SK-N-SH (cell line): ENCODE data around the gene KAT8. TPM values are rescaled to one million over a fixed set of nuclear protein-coding genes. Genes with fewer than 3 reads are reported as not detected.

Experiments
- CTCF ChIA-PET: fragments of 300-600, 350-600 bp; formaldehyde crosslinking; extraction: SDS; loops from one replicate; lab custom pipeline; 2021; lab: Yijun Ruan, JAX
- POLR2A ChIA-PET: fragments of 350-600 bp; sonication (Branson Sonifier 250); formaldehyde crosslinking; extraction: SDS; loops from one replicate; lab custom pipeline; 2020; ENCODE audit warnings: antibody characterized with exemption, inconsistent platforms; lab: Yijun Ruan, JAX
- DNase-seq: peaks from one replicate; pipeline ENCODE4 v3.0.0; 2012
- H2AFZ ChIP-seq: fragments of 200-600 bp; sonication (generic); 2 replicates; pipeline ENCODE4 v1.8.1; 2016; ENCODE audit warnings: antibody characterized with exemption, mild to moderate bottlenecking, low read depth
- H3F3A ChIP-seq: fragments of 200-600 bp; sonication (generic); replicated peaks from 2 replicates; pipeline ENCODE3; 2016; ENCODE audit warnings: antibody characterized with exemption, mild to moderate bottlenecking; ENCODE audit not compliant: insufficient read depth
- H3K27ac ChIP-seq, 2 experiments: fragments of 200-500 bp in 1 of 2; fragments of 200-600 bp in 1 of 2; sonication (Bioruptor generic) in 1 of 2; sonication (generic), shearing (Covaris generic) in 1 of 2; 2 replicates each; pipeline versions ENCODE4 v1.5.1 to v1.6.1; 2014 to 2016; ENCODE audit warnings: low read depth in 2 of 2, inconsistent platforms in 1 of 2, low read length in 1 of 2, mild to moderate bottlenecking in 1 of 2, mixed read lengths in 1 of 2
- H3K27me3 ChIP-seq: fragments of 200-600 bp; sonication (generic), shearing (Covaris generic); 2 replicates; pipeline ENCODE4 v1.6.1; 2016; ENCODE audit warnings: mixed run types; ENCODE audit not compliant: insufficient read depth
- H3K36me3 ChIP-seq, 2 experiments: fragments of 200-500 bp in 1 of 2; fragments of 200-600 bp in 1 of 2; sonication (Bioruptor generic) in 1 of 2; sonication (generic) in 1 of 2; replicated peaks in 1 of 2; 2 replicates each; pipeline versions ENCODE3 to v1.5.1; 2014 to 2016; ENCODE audit warnings: low read length in 1 of 2, mild to moderate bottlenecking in 1 of 2; ENCODE audit not compliant: insufficient read depth in 2 of 2, control insufficient read depth in 1 of 2
- H3K4me1 ChIP-seq, 2 experiments: fragments of 200-500 bp in 1 of 2; fragments of 200-600 bp in 1 of 2; sonication (Bioruptor generic) in 1 of 2; sonication (generic), shearing (Covaris generic) in 1 of 2; 2 replicates each; pipeline versions ENCODE4 v1.5.1 to v1.6.1; 2014 to 2016; ENCODE audit warnings: low read depth in 1 of 2, low read length in 1 of 2, mixed run types in 1 of 2; ENCODE audit not compliant: insufficient read depth in 2 of 2, control insufficient read depth in 1 of 2
- H3K4me2 ChIP-seq: fragments of 200-600 bp; sonication (generic), shearing (Covaris generic); 2 replicates; pipeline ENCODE4 v1.6.1; 2017; ENCODE audit warnings: mixed run types
- H3K4me3 ChIP-seq, 2 experiments: fragments of 200-500 bp in 1 of 2; fragments of 200-600 bp in 1 of 2; sonication (Bioruptor generic) in 1 of 2; sonication (generic), shearing (Covaris generic) in 1 of 2; 2 replicates each; pipeline versions ENCODE4 v1.5.1 to v1.8.1; 2014 to 2016; ENCODE audit warnings: low read depth in 2 of 2, inconsistent platforms in 1 of 2, low read length in 1 of 2, mild to moderate bottlenecking in 1 of 2, mixed read lengths in 1 of 2, moderate library complexity in 1 of 2
- H3K79me2 ChIP-seq: fragments of 200-600 bp; sonication (generic); 2 replicates; pipeline ENCODE4 v1.8.1; 2017; ENCODE audit warnings: mild to moderate bottlenecking; ENCODE audit not compliant: insufficient read depth
- H3K9ac ChIP-seq: fragments of 200-600 bp; sonication (generic); 2 replicates; pipeline ENCODE4 v1.6.1; 2017; ENCODE audit warnings: mixed run types
- H3K9me2 ChIP-seq: fragments of 200-600 bp; sonication (generic); 2 replicates; pipeline ENCODE4 v1.6.1; 2017; ENCODE audit warnings: mixed run types
- H3K9me3 ChIP-seq: fragments of 200-600 bp; sonication (generic); 2 replicates; pipeline ENCODE4 v1.6.1; 2017; ENCODE audit warnings: mixed run types, mild to moderate bottlenecking, moderate library complexity
- H4K20me1 ChIP-seq: fragments of 200-600 bp; sonication (generic); 2 replicates; pipeline ENCODE4 v1.6.1; 2017; ENCODE audit warnings: mild to moderate bottlenecking, mixed run types; ENCODE audit not compliant: insufficient read depth
- CHD2 ChIP-seq: fragments of 150-350 bp; IDR thresholded peaks from 2 replicates; pipeline ENCODE4 v1.6.1; 2018; ENCODE audit warnings: low read length; ENCODE audit not compliant: partially characterized antibody
- ELF1 ChIP-seq: IDR thresholded peaks from 2 replicates; pipeline ENCODE4 v1.4.0; 2012
- EP300 ChIP-seq, 2 experiments: IDR thresholded peaks; 2 replicates each; pipeline versions ENCODE4 v1.4.0 to v1.6.1; 2012; ENCODE audit warnings: borderline replicate concordance in 1 of 2, low read depth in 1 of 2, low read length in 1 of 2
- FOXM1 ChIP-seq: IDR thresholded peaks from 2 replicates; pipeline ENCODE4 v1.4.0; 2012; ENCODE audit warnings: low read depth, mild to moderate bottlenecking
- JUND ChIP-seq: IDR thresholded peaks from 2 replicates; pipeline ENCODE4 v1.4.0; 2012
- MEF2A ChIP-seq: IDR thresholded peaks from 2 replicates; pipeline ENCODE4 v1.4.0; 2012; ENCODE audit warnings: low read depth, borderline replicate concordance
- MXI1 ChIP-seq: IDR thresholded peaks from 2 replicates; pipeline ENCODE4 v1.6.1; 2012; ENCODE audit warnings: mild to moderate bottlenecking, low read depth, low read length, improper control_type of control experiment
- RAD21 ChIP-seq: IDR thresholded peaks from 2 replicates; pipeline ENCODE4 v1.6.1; 2012; ENCODE audit warnings: mild to moderate bottlenecking, low read length
- RCOR1 ChIP-seq: fragments of 150-350 bp; IDR thresholded peaks from 2 replicates; pipeline ENCODE4 v1.6.1; 2017; ENCODE audit warnings: antibody characterized with exemption, low read length
- RXRA ChIP-seq: IDR thresholded peaks from 2 replicates; pipeline ENCODE4 v1.4.0; 2012; ENCODE audit warnings: low read depth, mild to moderate bottlenecking, borderline replicate concordance
- SIN3A ChIP-seq: IDR thresholded peaks from 2 replicates; pipeline ENCODE4 v1.6.1; 2012; ENCODE audit warnings: low read depth, mild to moderate bottlenecking, low read length, moderate library complexity, borderline replicate concordance
- SMC3 ChIP-seq: IDR thresholded peaks from 2 replicates; pipeline ENCODE4 v1.6.1; 2012; ENCODE audit warnings: low read depth, low read length, improper control_type of control experiment
- TAF1 ChIP-seq: IDR thresholded peaks from 2 replicates; pipeline ENCODE4 v1.6.1; 2012; ENCODE audit warnings: low read depth, mild to moderate bottlenecking, low read length, moderate library complexity, borderline replicate concordance
- TCF12 ChIP-seq: IDR thresholded peaks from 2 replicates; pipeline ENCODE4 v1.4.0; 2012
- YY1 ChIP-seq: IDR thresholded peaks from 2 replicates; pipeline ENCODE4 v1.4.0; 2012; ENCODE audit warnings: low read depth, mild to moderate bottlenecking
- WGBS: methylation state at CpG from one replicate; pipeline ENCODE4 v1.1.6; 2017; ENCODE audit warnings: low lambda C conversion rate; 5-methylcytosine and 5-hydroxymethylcytosine counted together
- polyA plus RNA-seq, 3 experiments: library from polyadenylated mRNA; depleted of rRNA; stranded (reverse); fragments of >200 nt; gene quantifications; 2 replicates each; pipeline ENCODE4 v1.2.3, GENCODE V29; 2012
- TF ChIP-seq, protein P1 (sequence below): IDR thresholded peaks from 2 replicates; pipeline ENCODE4 v1.4.0; 2012; ENCODE audit warnings: low read depth
- TF ChIP-seq, protein P2 (sequence below): fragments of 150-350 bp; IDR thresholded peaks from 2 replicates; pipeline ENCODE4 v1.6.1; 2017; ENCODE audit warnings: antibody characterized with exemption, low read length, low read depth, borderline replicate concordance
- TF ChIP-seq, protein P3 (sequence below): fragments of 200-600 bp; sonication (generic); IDR thresholded peaks from 2 replicates; pipeline ENCODE4 v1.6.1; 2017; ENCODE audit warnings: antibody characterized with exemption, mild to moderate bottlenecking, moderate library complexity
- TF ChIP-seq, protein P4 (sequence below): IDR thresholded peaks from 2 replicates; pipeline ENCODE4; 2012

KAT8 gene
- polyA plus RNA-seq, 1 of the 3 experiments (the other 2 are of a cell fraction): 52.0 TPM

DNA sequence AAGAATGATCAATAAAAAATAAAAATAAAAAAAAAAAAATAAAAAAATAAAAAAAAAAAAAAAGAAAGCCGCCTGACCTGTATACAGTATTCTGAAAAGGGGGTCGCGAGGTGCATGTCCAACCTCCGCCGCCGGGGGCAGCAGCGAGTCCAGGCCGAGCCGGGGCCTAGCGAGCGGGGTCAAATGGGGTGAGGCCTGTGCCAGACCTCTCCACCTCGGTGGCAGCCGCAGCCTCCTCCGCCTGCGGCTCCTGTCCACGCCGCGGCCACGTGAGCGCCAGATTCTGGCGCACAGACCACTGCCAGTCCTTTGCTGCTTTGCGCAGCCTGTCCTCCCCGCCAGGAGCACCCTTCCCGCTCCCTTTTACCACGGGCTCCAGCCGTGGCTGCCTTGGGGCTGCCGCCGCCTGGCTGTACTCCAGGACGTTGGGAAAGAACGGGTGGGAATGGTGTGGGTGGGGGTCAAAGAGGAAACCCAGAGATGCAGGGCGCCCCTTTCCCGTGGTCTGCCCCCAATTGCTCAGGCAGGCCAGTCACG lies 11.7 kb upstream of the KAT8 start (continued):
- TF ChIP-seq SMC3: no peak; the same call in 1 of the 2 replicates
- TF ChIP-seq EP300 (IDR thresholded peaks at IDR 0.05; ENCODE audit: borderline replicate concordance in 1 of 2, low read depth in 1 of 2, low read length in 1 of 2): peak in 1 of 2 experiments; percentile 60; a peak in 2 of 4 replicates
- no peak for TF ChIP-seq MEF2A
- peak; percentile 92 for TF ChIP-seq RXRA
- peak; percentile 36; the same call in 1 of the 2 replicates for TF ChIP-seq SIN3A
- TF ChIP-seq JUND: no peak
- TF ChIP-seq, protein P1, sequence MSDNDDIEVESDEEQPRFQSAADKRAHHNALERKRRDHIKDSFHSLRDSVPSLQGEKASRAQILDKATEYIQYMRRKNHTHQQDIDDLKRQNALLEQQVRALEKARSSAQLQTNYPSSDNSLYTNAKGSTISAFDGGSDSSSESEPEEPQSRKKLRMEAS: no peak; the same call in 1 of the 2 replicates
- TF ChIP-seq MXI1: peak; percentile 95
- TF ChIP-seq FOXM1: no peak
- peak; percentile 50 for TF ChIP-seq RAD21
- TF ChIP-seq, protein P2, sequence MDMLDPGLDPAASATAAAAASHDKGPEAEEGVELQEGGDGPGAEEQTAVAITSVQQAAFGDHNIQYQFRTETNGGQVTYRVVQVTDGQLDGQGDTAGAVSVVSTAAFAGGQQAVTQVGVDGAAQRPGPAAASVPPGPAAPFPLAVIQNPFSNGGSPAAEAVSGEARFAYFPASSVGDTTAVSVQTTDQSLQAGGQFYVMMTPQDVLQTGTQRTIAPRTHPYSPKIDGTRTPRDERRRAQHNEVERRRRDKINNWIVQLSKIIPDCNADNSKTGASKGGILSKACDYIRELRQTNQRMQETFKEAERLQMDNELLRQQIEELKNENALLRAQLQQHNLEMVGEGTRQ: no peak
- 0 out of 2 replicates have a peak, but pooled peaks have one; percentile 16 for TF ChIP-seq TAF1
- TF ChIP-seq YY1: no peak
- TF ChIP-seq, protein P3, sequence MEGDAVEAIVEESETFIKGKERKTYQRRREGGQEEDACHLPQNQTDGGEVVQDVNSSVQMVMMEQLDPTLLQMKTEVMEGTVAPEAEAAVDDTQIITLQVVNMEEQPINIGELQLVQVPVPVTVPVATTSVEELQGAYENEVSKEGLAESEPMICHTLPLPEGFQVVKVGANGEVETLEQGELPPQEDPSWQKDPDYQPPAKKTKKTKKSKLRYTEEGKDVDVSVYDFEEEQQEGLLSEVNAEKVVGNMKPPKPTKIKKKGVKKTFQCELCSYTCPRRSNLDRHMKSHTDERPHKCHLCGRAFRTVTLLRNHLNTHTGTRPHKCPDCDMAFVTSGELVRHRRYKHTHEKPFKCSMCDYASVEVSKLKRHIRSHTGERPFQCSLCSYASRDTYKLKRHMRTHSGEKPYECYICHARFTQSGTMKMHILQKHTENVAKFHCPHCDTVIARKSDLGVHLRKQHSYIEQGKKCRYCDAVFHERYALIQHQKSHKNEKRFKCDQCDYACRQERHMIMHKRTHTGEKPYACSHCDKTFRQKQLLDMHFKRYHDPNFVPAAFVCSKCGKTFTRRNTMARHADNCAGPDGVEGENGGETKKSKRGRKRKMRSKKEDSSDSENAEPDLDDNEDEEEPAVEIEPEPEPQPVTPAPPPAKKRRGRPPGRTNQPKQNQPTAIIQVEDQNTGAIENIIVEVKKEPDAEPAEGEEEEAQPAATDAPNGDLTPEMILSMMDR: peak; percentile 73
- no peak for TF ChIP-seq CHD2
- no peak for TF ChIP-seq TCF12

DNA sequence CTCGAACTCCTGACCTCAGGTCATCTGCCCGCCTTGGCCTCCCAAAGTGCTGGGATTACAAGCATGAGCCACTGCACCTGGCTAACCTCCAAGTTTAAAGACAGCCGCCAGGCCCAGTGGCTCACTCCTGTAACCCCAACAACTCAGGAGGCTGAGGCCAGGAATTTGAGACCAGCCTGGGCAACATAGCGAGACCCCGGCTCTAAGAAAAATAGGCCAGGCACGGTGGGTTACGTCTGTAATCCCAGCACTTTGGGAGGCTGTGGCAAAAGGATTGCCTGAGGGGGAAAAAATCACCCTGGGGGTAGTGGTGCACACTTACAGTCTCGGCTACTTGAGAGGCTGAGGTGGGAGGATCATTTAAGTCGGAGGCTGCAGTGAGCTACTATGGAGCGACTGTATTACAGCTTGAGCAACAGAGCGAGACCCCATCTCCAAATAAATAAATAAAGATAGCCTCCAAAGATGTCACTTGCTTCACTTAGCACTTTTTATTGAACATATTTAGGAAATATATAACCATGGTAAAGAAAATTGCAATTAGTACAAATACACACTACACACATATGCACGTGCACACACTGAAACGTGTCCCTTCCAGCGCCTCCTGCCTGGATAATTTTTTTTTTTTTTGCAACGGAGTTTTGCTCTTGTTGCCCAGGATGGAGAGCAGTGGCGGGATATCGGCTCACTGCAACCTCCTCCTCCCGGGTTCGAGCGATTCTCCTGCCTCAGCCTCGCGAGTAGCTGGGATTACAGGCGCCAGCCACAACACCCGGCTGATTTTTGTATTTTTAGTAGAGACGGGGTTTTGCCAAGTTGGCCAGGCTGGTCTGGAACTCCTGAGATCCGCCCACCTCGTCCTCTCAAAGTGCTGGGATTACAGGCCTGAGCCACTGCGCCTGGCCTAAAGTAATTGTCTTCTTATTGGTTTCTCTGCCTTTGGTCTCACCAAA lies 10.7 kb upstream of the KAT8 start:
- Histone ChIP-seq H3K79me2 (peaks cover 23% of the 10 kb centered on the region), H3K9me3 (no peaks in the 10 kb centered on the region), H3K36me3 (peaks cover 19 to 25% of the 10 kb centered on the region in 2 experiments), H3K4me3 (no peak overlapping the region), H3F3A (no peaks in the 10 kb centered on the region), H3K4me2 (no peak overlapping the region)
- CTCF ChIA-PET: no interaction called here
- POLR2A ChIA-PET: interaction anchor here (3.2 kb wide), 1 partner anchor 10 kb away, joined by 12 read pairs; the partner anchor contains the start of gene KAT8
- 94% methylated on average over 27 of the region's 28 CpGs for WGBS
- TF ChIP-seq, protein P4, sequence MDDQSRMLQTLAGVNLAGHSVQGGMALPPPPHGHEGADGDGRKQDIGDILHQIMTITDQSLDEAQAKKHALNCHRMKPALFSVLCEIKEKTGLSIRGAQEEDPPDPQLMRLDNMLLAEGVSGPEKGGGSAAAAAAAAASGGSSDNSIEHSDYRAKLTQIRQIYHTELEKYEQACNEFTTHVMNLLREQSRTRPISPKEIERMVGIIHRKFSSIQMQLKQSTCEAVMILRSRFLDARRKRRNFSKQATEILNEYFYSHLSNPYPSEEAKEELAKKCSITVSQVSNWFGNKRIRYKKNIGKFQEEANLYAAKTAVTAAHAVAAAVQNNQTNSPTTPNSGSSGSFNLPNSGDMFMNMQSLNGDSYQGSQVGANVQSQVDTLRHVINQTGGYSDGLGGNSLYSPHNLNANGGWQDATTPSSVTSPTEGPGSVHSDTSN: no peak
- no peak for TF ChIP-seq RXRA
- TF ChIP-seq MEF2A: no peak
- TF ChIP-seq, protein P2: no peak
- TF ChIP-seq RCOR1: no peak
- TF ChIP-seq JUND: no peak
- no peak for TF ChIP-seq ELF1
- TF ChIP-seq, all 33 proteins: peak for 0
- Histone ChIP-seq H2AFZ (no peak overlapping the region; the same call in 1 of the 2 replicates), H3K4me1 (peaks cover 8 to 25% of the 10 kb centered on the region in 2 experiments; a peak in 2 of 4 replicates), H3K9ac (no peak overlapping the region), H3K9me2 (no peaks in the 10 kb centered on the region), H3K27ac (peak overlapping the region in 1 of 2 experiments; percentile 29; a peak in 1 of 4 replicates), H4K20me1 (no peaks in the 10 kb centered on the region), H3K27me3 (no peaks in the 10 kb centered on the region)
- no peak for DNase-seq
